Coronary artery (tissue), 2 donors: ENCODE results near the gene ARFRP1.

Experiments used
- DNase-seq: peaks from one replicate; pipeline ENCODE4 v3.0.0-alpha.2; 2017; ENCODE audit warnings: low spot score
- H3K27ac ChIP-seq, 2 donors: fragments of 200-600 bp; sonication (generic); one replicate each; pipeline ENCODE4 v1.5.1; 2016 to 2019
- H3K4me3 ChIP-seq: fragments of 200-600 bp; sonication (generic); 2 replicates; pipeline ENCODE4 v1.5.1; 2016; ENCODE audit warnings: mild to moderate bottlenecking, moderate library complexity
- CTCF ChIP-seq: fragments of 200-600 bp; sonication (generic); IDR thresholded peaks from one replicate; pipeline ENCODE4 v1.5.1; 2019; ENCODE audit warnings: antibody characterized with exemption

The ARFRP1 gene

DNA sequence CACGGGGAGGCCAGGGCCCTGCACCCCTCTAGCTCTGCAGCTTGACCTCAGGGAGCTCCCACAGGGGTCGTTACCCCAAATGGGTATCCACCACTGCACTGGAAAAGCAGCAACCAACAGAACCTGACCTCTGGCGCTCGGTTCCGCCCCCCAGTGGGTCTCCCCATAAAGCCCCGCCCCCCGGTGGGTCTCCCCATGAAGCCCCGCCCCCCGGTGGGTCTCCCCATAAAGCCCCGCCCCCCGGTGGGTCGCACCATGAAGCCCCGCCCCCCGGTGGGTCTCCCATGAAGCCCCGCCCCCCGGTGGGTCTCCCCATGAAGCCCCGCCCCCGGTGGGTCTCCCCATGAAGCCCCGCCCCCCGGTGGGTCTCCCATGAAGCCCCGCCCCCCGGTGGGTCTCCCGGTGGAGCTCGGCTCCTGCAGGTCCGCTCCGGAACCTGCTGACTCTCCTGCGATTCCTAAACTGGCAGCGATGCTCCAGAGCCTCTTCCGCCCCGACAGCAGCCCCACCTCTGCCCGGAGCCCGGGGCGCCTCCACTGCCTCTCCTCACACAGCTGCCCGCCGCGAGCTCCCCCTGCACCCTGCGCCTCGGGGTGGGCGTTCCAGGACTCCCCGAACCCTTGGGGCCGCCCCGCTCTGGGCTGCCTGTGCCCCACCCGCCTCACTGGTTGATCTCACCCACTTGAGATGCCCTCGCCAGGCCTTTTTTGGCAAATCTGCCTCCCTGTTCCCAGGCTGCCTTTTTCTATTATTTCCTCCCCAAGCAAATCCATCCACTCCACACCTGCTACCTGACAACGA, 43.9 kb upstream of the ARFRP1 start:
- no peak for DNase-seq
- Histone ChIP-seq H3K27ac (no peak overlapping the region), H3K4me3 (no peak overlapping the region)
- no peak for TF ChIP-seq CTCF

- no peak for DNase-seq
- Histone ChIP-seq H3K27ac (no peak overlapping the region), H3K4me3 (no peak overlapping the region)
- no peak for TF ChIP-seq CTCF
Measured at GRCh38 chr20:63750807-63751470, 43.2 kb upstream of the ARFRP1 start.

GRCh38 chr20:63749597-63750508, 42.1 kb upstream of the ARFRP1 start:
- no peak for TF ChIP-seq CTCF
- no peak overlapping the region for H3K4me3 ChIP-seq
- no peak overlapping the region for H3K27ac ChIP-seq
- no peak for DNase-seq

DNA sequence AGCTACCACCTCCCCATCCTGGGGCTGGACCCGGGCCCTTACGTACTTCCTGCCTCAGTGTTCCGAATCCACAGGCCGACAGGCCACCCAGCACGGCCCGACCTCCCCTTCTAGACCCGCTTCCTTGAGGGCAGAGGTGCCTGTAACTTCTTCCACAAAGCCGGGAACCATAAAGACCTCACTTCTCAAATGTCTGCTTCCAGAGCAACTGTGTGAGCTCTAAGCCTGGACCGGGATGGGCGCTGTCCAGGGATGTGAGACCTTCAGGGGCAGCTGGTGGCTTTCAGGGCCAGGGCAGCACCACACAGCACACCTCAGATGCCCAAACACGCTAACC, 41.1 kb upstream of the ARFRP1 start:
- DNase-seq, result no peak
- TF ChIP-seq CTCF, result no peak
- Histone ChIP-seq H3K27ac (no peak overlapping the region), H3K4me3 (no peak overlapping the region)

- no peak for TF ChIP-seq CTCF
- no peak overlapping the region for H3K4me3 ChIP-seq
- no peak overlapping the region for H3K27ac ChIP-seq
- no peak for DNase-seq
Measured at GRCh38 chr20:63748070-63748933, 40.5 kb upstream of the ARFRP1 start.

DNA sequence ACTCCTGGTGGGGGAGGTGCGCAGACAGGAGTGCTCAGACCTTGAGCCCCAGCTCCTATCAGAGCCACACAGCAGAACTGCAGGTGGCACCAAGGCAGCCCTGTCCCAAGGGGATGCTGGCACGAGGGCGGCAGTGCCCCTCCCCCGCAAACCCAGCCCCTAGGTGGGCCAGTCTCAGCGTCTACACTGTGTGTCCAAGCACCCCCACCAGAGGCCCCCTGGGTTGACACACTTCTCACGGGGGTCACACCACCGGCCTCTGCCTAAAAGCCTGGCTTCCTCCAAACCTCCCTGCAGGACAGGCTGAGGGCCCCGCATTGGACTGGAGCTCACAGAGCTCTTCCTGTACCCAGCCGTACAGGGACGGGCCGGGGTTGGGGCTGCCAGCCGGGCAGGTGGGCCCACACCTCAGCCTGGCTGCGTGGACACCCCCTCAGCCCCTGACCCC, 39.9 kb upstream of the ARFRP1 start:
- TF ChIP-seq CTCF, result no peak
- H3K27ac ChIP-seq, result no peak overlapping the region
- no peak for DNase-seq
- H3K4me3 ChIP-seq, result no peak overlapping the region
